ENCODE results near the gene THSD7A.

GRCh38 chr7:11811709-11812108, 20.3 kb downstream of the THSD7A start:
- TF ChIP-seq CTCF (IDR thresholded peaks at IDR 0.05; ENCODE audit: poor library complexity) (no peak), EZH2 (IDR thresholded peaks at IDR 0.05; ENCODE audit: borderline replicate concordance) (no peak)

Data from hepatocyte (in vitro differentiated cells).